ACHN (cell line): ENCODE measurements around the gene HTT.

Experiments
- DNase-seq: peaks from one replicate; pipeline ENCODE4 v3.0.0-alpha.2; 2015
- in situ Hi-C: cut with HindIII; loops from 2 replicates; pipeline ENCODE4 v1.10.0; 2017; ENCODE audit warnings: low sequenced_read_pairs, low pct_ligation_motif_present, low pct_unique_long_range_greater_than_20kb

HTT gene

DNA sequence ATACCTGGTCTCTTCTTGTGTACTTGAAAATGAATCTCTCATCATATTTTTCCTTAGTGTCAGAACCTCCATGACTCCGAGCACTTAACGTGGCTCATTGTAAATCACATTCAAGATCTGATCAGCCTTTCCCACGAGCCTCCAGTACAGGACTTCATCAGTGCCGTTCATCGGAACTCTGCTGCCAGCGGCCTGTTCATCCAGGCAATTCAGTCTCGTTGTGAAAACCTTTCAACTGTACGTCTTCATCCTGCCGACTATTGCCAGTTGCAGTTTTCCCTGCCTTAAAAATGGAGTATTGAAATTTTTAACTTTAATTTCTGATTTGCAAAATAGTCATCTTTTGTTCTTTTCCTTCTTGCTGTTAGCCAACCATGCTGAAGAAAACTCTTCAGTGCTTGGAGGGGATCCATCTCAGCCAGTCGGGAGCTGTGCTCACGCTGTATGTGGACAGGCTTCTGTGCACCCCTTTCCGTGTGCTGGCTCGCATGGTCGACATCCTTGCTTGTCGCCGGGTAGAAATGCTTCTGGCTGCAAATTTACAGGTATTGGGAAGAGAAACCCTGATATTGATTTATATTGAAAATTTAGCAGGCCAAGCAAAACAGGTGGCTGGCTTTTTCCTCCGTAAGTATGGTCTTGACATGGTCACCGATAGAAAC is 132.1 kb downstream of the HTT start:
- in situ Hi-C loops, result no loop called here
- DNase-seq, result no peak

DNA sequence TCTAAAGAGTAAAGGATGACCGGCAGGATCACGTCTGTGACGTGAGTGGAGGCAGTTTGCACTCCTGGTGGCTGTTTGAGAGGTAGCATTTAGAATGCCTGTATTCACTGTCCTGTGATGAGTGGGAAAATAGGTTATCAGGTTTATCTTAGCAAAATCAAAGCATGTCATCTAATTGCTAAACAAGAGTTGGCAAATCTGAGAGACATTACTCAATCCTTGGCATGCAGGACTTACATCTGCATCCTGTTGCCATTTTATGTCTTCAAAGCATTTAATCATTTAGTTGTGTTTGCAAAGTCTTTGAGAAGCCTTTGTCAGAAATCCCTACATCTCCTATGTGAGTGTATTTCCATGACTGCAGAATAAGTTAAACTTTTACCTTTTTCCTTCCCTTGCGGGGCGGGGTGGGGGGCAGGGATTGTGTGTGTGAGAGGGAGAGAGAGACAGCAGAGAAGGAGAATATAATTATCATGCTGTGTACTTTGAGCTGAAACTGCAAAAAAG is 133.1 kb downstream of the HTT start:
- in situ Hi-C loops, result no loop called here
- DNase-seq, result no peak

DNA sequence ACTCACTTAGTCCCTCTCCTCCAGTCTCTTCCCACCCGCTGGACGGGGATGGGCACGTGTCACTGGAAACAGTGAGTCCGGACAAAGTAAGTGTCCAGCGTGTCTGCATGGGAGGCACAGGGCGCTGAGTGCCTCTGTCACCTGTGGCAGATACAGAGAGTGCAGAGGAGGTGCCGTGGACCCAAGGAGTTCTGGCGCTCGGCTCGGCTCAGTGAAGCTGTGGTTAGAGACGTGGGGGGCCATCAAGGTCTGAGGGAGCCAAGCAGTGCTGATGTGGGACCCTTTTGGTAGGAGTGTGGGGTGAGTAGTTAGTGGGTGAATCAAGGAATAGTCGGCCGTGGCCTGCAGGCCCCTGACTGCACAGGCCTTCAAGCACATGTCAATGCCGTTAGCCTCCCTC is 134.3 kb downstream of the HTT start:
- in situ Hi-C loops, result no loop called here
- DNase-seq, result no peak

DNA sequence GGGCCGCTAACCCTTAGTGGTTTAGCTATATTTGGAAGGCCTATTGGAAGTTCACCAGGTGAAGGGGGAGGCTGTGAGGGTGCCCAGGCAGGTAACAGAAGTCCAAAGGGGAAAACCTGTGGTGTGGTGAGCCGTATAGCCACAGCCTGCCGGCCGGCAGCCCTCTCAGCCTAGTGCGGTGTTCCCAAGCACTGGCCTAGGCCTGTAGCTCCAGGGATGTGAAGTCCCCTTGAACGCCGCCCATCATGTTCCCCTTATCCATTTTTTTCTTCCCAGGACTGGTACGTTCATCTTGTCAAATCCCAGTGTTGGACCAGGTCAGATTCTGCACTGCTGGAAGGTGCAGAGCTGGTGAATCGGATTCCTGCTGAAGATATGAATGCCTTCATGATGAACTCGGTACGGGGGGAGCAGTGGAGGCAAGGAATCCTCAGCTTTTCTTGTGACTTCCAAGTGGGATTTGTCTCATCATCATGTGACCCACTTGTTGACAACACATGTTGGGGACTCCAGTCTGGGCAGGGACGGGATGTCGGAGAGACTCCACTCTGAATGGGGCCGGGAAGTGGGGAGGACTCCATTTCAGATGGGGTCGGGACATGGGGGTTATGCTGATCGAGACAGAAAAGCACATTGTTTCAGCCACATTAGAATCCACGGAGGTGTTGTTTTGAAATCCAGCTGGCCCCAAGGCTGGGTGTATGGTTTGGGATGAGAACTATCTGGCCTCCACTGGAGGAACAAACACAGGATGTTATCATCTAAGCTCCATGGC is 135.3 kb downstream of the HTT start:
- in situ Hi-C loops, result no loop called here
- no peak for DNase-seq

DNA sequence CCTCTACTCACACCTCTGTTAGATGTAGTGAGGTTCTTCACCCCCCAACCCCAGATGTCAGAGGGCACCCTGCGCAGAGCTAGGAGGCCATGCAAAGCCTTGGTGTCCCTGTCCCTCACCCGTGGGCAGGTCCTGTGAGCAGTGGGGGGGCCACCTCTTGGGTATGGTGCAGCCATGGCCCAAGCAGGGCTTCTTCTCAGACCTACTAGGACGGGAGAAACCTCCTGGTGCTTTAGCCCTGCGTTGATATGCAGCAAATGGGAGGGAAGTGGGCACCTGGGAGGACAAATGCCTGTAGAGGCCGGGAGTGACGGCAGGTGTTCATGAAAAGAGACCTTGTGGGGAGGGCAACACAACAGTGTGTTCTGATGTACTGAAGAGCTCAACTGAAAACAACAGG is 136.0 kb downstream of the HTT start:
- DNase-seq, result no peak
- in situ Hi-C loops, result no loop called here

DNA sequence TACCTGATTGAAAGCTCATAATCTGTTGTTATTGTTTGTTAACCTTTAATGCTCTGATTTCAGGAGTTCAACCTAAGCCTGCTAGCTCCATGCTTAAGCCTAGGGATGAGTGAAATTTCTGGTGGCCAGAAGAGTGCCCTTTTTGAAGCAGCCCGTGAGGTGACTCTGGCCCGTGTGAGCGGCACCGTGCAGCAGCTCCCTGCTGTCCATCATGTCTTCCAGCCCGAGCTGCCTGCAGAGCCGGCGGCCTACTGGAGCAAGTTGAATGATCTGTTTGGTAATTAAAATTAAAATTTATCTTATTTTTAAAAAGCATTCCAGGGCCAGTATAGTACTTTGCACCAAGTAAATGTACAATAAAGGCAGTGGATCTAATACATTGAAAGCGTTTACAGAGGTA is 137.4 kb downstream of the HTT start:
- DNase-seq, result no peak
- in situ Hi-C loops, result no loop called here

DNA sequence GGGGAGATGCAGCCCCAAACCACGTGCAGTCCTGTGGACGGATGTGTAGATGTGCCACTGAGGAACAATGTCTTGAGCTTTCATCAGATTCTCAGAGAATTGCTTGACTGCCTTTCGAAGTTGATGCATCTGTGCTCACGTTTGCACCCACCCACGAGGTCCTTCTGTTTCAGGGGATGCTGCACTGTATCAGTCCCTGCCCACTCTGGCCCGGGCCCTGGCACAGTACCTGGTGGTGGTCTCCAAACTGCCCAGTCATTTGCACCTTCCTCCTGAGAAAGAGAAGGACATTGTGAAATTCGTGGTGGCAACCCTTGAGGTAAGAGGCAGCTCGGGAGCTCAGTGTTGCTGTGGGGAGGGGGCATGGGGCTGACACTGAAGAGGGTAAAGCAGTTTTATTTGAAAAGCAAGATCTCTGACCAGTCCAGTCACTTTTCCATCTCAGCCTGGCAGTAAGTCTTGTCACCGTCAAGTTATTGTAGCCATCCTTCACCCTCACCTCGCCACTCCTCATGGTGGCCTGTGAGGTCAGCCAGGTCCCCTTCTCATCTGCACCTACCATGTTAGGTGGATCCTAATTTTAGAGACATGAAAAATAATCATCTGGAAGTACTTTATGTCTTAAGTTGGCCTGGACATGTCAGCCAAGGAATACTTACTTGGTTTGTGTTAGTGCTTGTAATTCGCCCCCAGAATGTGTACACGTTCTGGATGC is 138.1 kb downstream of the HTT start:
- in situ Hi-C loops, result no loop called here
- no peak for DNase-seq

DNA sequence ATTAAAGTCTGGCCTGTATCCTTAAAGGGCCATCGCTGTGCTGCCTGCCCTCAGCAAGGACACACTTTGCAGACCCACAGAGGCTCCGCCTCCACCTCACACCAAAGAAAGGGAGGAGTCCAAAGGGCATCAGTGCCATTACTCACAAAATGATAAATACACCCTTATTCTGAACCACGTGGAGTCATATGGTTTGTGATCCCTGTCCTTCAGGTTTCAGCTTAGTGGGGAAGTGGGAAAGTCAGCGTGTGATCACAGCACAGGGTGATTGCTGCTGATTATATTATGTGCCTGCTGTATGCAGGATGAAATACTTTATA is 138.6 kb downstream of the HTT start:
- DNase-seq, result no peak
- in situ Hi-C loops, result no loop called here

DNA sequence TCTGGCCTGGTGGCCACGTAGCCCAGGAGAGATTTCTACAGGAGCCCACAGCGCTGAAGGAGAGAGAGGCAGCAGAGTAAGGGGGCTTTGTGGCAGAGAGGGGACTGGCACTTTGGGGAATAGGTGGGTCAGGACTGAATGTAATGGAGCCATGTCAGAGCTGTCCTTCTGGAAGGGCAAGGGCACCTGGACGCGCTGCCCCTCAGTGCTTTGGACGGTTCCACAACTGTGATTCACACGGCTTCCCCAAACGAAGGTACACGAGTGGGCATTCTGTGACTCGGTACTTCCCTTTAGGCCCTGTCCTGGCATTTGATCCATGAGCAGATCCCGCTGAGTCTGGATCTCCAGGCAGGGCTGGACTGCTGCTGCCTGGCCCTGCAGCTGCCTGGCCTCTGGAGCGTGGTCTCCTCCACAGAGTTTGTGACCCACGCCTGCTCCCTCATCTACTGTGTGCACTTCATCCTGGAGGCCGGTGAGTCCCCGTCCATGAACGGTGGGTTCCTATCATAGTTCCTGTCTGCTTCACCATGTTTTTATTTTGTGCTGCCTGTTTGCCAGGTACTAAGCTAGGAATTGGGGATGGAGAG is 139.3 kb downstream of the HTT start:
- no peak for DNase-seq
- in situ Hi-C loops, result no loop called here

DNA sequence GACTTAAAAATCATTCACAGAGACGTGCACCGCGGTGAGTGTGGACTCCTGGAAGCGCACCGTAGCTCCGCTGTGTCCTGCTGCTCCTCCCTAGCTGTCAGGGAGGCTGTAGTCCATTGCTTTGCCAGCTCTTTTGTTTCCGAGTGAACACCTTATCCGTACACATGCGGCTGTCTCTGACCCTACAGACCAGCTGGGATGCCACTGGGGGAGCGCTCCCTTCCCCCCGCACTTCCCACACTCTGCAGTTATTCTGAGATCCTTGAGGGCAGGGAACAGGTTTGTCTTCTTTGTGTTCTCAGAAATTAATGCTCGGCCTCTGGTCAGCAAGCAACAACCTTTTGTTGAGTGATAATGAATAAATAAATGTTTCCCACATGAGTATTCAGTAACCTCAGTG is 140.8 kb downstream of the HTT start:
- DNase-seq, result no peak
- in situ Hi-C loops, result no loop called here

DNA sequence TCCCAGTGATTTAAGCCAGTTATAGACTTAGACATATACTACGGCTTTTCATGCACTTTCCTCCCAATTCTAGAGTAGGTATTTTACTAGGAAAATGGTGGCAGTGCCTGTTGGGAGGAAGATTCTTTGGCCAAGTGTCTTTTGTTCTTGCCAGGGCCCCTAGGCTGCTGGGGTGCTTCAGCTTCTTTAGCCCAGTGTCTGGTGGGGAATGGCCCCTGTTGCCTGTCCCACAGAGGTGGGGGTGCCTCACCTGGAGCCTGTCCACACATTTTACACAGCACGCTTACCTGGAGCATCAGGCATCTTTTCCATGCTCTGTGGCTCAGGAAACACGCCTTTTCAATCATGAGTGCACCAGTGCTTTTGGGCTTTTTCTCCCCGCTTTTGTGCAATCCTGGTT is 141.3 kb downstream of the HTT start:
- in situ Hi-C loops, result no loop called here
- no peak for DNase-seq

DNA sequence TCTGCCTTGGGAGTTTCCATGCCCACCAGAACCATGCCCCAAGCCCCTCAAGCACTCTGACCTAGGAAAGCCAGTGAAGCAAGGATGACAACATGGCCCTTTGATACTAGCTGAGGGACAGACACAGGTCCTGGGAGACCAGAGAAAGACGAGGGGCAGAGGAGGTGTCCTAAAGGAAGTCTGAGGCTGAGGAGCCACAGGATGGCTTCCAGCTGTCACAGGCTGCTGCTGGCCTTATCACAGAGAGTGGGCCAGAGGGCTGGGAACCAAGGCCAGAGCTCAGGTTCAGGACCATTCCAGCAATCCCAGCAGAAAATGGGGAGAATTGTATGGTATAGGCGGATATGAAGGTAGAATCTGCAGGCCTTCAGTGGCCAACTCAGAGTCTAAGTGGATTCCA is 142.8 kb downstream of the HTT start:
- in situ Hi-C loops, result no loop called here
- no peak for DNase-seq

DNA sequence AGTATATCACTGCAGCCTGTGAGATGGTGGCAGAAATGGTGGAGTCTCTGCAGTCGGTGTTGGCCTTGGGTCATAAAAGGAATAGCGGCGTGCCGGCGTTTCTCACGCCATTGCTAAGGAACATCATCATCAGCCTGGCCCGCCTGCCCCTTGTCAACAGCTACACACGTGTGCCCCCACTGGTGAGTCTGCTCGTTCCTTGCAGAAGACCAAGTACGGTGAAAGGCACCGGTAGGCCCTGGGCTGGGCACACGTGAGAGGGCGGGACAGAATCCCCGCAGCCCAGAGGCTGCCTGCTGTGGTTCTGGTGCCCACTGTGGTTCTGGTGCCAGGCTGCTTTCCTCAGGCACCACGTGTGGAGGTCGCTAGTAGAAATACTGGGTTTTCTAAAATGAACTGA is 143.3 kb downstream of the HTT start:
- in situ Hi-C loops, result no loop called here
- no peak for DNase-seq

DNA sequence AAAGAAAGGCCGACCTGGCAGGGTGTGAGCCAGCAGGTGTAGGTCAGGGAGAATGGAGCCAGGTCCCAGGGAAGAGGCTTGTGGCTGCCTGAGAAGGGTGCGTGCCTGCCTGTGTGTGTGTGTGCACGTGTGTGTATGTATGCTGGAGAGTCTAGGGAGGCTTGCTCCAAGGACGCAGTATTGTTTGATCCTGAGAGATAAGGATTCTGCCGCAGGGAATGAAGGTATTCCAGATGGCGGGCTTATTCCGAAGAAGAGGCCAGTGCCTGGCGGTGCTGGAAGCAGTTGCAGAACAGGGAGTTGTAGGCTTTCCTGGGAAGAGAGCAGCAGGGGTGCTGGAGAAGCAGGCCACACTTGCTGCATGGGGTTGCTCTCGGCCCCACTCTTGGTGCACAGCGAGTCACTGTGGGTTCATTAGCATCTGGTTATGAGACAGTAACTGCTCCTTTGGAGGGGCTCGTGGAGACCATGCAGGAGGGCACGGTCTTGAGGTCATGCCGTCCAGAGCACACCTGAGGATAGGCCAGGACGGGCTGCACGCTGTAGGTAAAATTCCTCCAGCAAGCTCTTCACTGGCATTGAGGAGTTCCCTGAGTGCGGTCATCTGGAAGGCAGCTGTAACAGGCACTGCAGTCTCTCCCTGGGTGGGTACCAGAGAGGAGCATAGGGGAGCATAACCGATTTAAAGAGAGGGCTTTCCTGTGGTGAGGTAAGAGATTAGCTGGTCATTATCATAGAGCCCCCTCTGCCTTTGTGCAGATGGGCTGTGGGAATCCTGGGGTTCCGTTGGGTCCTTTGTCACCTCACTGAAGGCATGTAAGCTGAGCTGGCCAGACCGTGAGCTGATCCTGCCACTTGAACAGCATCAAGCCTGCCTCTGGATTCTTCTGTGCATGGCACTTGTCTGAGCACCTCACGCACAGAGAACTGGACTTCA is 144.6 kb downstream of the HTT start:
- in situ Hi-C loops, result no loop called here
- DNase-seq, result no peak

DNA sequence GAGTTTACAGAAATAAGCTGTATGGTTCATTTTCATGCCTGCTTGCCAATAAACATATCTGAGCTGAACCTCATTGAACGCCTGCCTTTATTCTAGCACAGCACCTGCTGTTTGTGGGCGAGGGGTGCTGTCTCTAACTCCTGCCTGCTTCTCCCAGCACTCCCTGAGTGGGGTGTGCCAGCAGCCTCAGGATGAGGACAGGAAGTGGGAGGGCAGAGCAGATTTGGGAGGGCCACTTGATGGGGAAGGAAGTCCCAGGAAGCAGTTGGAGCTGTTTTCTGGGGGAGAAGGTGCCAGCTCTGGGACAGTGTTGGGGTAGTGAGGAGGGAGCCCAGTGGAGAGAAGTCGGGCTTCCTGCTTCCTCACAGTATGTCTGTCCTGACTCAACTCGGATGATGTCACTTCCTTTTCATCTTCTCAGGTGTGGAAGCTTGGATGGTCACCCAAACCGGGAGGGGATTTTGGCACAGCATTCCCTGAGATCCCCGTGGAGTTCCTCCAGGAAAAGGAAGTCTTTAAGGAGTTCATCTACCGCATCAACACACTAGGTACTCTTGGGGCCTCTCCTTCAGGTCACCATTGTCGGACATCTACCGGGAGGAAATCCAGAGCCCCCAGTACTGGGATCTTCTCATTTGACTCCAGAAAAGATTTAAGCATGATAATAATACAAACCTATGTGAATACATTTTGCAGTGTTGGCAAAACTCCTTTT is 145.4 kb downstream of the HTT start:
- in situ Hi-C loops, result no loop called here
- no peak for DNase-seq

DNA sequence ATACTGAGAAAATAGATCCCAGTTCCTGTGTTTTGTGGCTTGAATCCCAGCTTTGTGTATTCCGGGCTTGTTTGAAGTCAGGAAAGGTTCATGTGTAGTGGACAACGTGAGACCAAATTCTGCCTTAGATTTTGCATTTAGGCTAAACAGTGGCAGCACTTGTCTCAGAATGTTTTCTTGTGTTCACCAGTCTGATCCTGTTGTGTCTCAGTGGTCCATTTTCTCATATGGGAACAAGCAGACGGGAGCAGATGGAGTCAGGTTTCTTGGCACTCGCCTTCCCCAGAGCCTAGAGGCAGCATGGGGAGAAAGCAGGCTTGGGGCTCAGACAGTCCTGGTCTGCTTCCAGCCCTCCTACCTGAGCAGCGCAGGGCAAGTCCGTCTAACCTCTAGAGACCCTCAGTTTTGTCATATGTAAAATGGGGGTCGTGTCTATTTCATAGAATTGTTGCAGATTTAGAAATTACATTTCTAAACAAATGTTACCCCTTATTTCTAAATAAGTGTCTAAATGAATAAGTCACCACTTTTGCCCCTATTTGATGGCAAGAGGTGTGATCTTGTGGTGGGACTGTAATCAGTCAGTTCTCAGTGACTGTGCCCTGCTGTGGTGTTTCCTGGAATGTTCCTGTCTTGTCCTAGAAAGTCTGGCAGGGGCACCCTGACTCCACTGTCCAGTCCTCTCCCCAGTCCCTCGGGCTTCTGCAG is 146.1 kb downstream of the HTT start:
- in situ Hi-C loops, result no loop called here
- DNase-seq, result no peak

DNA sequence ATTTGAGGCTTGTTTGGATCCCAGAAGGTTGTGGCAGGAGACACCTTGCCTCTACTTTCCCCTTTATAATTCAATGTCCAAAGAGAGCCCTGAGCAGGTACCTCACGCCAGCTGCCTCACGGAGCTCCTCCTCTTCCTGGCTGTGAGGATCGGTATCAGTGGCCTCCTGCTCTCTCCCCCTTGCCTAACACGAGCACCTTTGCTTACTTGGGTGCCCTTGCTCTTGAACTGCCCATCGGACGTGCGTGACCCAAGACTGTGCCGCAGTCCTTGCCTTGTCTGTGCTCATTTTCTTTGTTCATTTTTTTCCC is 146.7 kb downstream of the HTT start:
- no peak for DNase-seq
- in situ Hi-C loops, result no loop called here
